Measurements from ENCODE around the gene RTL5.

The RTL5 gene

DNA sequence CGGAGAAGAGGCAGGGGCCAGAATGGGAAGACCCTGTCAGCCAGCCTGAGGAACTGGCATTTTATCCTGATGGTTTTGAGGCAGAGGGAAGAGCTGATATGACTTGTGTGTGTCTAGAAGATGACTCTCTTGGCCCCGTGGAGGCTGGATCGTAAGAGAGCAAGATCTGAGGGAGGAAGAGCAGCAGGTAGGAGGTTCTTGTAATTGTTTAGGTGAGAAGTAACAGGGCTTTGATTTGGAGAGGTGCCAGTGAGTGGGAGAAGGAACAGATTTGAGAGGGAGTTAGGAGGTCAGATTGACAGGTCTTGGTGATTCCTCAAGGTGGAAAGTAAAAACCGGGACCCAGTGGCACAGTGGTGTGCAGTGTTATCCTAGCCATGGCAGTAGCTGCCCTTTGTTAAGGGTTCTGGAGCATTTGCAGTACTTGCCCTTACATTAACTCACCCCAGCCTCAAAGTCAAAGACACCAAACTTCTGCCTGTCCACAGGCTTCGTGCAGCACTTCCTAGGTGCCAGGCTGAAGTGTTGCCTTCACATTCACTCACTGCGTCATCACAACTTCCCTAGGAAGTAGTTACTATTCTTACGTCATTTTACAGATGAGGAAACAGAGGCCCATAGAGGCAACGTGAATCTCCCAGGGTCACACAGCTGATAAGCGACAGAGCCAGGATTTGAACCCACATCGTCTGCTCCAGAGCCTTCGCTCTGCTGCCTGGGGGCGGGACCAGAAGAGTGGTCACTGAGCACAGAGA lies 23.7 kb downstream of the RTL5 start:
- no peak for DNase-seq

DNA sequence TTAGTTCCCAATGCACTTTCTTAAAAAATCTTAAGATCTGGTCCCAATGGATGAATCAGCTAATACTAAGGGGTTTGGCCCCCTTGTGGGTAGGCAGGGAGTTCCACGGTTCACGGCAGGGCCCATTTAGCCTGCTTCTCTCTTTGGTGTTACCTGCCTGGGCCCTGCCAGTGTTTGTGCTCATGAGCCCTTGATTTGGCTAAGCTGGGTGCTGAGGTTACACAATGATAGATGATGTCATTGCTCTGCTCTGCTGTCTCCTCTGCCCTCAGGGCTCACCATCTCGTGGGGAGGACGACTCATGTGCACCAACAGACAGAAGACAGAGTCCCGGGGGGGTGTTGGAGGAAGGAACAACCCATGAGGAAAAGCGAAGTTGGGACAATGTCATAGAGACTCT lies 24.4 kb downstream of the RTL5 start:
- DNase-seq = no peak

DNA sequence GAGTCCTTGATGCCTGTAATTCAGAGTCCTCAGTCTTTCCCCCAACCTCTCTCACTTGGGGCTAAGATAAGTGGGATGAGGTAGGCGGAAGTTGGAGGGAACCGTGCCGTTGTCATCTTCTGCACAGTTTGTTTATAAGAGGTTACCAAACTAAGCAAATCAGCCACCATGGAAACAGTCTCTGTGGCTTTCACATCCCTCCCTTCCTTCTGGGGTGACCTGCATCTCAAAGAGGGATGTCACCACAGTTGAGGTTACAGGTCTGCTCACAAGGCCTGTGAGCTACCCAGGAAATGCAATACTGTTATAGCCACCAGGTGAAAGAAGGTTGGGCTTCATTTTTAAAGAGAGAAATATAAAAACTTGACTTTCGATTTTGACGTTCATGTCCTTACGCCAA lies 26.3 kb downstream of the RTL5 start:
- no peak for DNase-seq

DNA sequence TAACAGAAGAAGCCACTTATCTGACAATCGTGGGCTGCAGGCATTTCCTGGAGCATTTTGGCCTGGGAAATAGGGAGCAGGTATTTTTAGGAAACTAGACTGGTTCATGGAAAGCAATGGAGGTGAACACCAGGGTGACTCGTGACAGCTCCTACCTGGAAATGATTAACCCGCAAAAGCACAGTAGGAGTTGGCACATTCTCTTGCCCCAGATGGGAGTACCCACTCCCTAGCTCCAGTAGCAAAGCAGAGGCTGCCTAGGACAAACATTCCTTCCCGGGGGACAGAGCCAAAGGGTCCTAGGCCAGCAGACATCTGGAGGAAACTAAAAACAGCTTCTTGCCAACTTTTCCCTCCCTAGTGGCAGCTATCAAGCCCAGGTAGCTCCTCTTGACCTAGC lies 29.0 kb downstream of the RTL5 start:
- no peak for DNase-seq

DNA sequence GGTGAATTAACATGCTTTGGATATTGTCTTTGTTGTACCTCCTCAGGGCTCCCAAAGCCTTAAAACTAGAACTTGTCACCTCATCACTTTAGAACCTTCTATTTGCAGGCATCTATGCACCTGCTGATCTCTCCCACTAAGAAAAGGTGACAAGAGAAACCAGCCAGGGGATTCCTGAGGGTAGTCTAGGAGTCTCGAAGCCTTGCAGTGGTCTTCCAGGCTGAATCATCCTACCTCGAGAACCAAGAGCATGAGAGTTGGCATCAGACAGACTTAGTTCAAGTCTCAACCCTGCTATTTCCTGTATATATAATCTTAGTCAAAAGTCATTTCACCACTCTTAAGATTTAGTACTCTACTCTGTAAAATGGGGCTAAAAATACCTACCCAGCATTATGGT lies 29.6 kb downstream of the RTL5 start:
- DNase-seq = no peak

DNA sequence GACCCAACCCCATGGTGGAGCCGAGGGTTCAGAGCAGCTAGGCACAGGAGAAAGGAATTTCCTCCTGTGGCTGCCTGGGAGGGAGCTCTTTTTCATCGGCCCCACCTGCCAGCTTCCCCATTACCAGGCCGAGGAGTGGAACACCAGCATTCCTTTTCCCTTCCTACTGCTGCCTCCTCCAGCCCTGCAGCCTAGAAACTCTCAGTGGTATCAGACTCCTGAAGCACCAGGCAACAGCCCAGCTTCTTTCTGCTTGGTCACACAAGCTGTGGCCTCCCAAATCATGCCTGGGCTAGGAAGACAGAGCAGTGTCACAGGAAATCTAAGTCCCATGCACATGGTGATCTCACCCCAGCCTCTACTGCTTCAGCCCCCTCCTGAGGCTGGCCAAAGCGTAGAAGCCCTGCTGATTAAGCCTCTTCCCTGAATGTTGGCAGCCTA lies 30.1 kb downstream of the RTL5 start:
- DNase-seq = no peak

DNA sequence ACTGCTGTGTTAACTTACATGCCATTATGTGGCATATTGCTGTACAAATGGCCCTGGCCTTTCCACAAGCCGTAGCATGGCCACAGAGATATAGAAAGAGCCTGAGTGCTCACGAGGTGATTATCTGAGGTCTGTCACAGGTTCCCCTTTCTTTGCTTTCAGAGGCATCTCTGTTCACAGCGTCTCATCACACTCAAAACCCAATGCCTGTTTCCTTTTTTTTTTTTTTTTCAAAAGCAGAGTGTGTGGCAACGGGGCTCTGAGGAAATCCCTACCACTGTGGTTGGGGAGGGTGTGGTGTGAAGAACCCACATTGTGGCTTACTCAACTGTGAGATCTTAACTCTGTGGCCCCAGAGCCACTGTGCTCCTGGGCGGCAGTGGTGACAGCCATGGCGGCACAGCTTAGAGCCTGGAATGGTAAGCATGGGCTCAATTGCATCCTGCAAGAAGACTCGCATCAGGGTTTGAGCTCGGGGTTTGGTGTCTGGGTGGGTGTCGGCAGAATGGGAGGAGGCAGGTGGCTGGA lies 30.8 kb downstream of the RTL5 start:
- no peak for DNase-seq

DNA sequence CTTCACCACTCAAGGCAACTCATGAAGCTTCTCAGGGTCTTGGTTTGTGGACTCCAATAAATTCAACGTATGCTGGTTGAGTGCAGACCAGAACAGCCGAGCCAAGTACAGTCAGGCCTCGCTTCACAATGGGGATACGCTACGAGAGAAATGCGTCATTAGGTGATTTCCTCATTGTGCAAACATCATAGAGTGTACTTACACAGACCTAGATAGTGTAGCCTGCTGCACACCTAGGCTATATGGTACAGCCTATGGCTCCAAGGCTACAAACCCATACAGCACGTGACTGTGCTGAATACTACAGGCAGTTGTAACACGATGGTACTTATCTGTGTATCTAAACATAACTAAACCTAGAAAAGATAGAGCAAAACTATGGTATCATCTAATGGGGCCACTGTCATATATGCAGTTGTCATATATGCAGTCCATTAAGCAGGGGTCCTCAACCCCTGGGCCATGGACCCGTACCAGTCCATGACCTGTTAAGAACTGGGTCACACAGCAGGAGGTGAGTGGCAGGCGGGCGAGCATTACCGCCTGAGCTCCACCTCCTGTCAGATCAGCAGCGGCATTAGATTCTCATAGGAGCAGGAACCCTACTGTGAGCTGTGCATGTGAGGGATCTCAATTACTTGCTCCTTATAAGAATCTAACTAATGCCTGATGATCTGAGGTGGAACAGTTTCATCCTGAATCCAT lies 31.5 kb downstream of the RTL5 start:
- DNase-seq = no peak

DNA sequence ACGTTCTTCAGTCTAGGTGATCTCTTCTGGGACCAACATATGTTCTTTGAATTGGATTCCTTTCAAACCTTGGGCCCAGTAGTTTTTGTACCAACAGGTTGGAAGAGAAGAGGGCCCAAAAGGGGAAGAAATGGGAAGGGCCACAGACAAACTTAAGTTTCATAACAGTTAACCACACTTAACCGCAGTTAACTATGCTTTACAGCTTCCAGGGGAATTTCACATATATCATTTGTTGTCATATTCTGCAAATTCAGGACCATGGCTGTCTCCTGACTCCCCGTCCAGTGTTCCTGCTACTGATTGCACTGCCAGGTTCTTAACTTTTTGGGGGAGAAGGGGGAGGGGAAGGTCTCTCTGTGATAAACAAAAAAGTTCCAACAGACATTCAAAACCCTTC lies 34.6 kb downstream of the RTL5 start:
- no peak for DNase-seq

DNA sequence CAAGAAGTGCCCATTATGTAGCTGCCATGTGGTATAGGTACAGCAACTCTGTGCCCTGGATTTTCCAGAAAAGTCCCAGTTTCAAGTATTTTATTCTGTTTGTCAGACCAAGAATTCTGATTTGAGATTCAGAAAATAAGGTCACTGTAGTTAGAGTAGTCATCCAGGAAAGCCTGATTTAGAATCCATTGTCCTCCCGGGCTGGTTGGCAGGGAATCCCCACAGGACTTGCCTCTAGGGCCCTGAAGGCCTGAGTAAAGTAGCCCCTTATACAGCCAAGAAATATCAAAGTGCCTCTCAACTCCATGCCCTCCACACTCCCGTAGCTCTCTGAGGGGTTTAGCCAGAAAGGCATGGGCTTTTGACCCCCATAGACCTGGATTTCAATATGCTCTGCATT lies 36.3 kb downstream of the RTL5 start:
- DNase-seq = no peak

DNA sequence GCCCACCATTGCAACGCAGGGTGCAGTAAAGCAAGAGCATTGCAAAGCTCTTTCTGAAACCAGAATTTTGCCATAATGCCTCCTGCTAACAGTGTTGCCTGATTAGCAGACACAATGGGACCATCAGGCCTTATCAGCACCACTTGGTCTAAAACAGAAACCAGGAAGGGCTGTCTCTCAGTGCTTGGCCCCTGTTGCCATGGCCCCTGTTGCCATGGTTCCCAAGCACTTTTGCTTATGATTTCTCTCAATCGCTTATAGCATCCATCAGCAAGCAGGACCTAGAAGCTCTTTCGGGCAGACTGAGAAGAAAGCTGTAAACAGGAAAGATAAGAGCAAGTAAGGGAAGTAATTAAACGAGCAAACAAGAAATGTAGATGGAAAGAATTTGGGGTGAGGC lies 36.8 kb downstream of the RTL5 start:
- DNase-seq = no peak

DNA sequence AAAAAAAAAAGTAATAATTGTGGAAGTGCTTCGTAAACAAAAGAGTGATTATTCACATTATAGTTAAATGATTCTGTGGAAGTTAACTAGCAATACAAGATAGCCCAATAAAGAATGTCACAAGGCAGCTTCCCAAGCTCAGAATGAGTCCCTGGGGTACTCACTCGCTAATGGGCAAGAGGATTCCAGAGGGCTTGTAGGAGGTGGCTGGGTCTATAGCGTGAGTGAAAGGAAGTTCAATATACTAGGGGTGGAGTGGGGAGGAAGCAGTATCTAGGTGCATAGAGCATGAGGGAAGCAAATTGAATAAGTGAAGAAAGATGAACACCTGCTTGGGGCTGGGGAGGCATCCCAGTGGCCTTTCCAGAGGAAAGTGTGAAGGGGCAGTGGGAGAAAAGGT lies 42.5 kb downstream of the RTL5 start:
- no peak for DNase-seq

DNA sequence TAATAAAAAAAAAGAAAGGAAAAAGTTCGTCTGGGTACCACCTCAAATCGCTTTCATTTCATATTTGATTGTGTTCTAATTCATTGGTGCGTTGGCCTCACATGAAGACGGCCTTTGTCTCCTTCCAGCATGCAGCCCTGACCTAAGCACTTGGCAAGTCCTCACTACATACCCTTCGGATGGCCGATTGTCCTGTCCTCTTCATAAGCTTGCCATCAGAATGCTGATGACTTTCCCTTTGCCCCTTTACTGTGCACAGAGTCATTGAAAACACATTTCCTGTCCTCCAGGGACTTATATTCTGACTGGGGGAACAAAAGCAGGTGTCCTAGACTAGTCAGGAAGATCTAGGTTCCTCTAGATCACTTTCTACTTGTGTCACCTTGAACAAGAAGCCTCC lies 43.0 kb downstream of the RTL5 start:
- DNase-seq = no peak

DNA sequence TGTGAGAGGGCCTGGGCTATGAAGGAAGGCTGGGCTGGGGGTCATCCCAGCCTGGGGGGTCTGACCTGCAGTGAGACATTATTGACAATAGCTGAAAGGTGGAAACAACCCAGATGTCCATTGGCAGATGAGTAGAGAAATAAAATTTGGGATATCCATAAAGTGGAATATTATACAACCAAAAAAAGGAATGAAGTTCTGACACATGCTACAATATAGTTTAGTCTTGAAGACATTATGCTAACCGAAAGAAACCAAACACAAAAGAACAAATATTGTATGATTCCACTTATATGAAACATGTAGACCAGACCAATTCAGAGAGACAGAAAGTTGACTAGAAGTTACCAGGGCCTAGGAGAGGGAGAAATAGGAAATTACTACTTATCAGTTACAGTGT lies 44.7 kb downstream of the RTL5 start:
- no peak for DNase-seq

DNA sequence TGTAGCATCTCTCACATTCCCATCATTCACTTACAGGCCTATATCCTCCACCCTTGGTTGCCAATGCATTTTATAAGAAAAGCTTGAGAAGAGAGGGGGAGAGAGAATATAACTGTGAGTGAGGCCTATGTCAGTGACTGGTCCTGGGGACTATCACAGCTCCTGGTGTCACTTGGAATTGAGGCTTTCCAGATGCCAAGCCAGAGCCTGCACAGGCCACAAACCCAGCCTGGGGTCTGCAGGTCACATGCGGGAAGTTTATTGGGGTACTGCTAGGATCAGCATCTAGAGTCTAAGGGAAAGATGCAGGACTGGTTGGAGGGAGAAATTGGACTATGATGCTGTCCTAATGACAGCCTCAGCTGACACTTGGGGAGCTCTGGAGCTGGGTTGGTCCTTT lies 47.6 kb downstream of the RTL5 start:
- DNase-seq = no peak

DNA sequence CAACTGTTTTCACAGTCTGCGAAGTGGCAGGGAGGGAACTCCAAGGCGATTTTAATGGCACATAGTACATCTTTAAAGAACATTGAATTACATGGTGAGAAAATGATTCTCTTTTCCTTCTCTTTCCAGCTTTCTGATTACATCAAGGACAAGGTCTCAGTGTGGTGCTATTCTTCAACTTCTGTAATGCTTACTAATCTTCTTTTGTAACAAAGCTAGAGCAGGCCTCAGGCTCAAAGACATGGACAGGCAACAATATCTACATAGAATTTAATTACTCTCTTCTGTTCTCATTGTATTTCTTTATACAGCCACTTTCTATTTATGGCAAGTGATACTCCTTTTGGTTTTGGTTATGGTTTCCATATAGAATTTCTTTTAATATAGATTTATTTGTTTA lies 48.4 kb downstream of the RTL5 start:
- DNase-seq = no peak

DNA sequence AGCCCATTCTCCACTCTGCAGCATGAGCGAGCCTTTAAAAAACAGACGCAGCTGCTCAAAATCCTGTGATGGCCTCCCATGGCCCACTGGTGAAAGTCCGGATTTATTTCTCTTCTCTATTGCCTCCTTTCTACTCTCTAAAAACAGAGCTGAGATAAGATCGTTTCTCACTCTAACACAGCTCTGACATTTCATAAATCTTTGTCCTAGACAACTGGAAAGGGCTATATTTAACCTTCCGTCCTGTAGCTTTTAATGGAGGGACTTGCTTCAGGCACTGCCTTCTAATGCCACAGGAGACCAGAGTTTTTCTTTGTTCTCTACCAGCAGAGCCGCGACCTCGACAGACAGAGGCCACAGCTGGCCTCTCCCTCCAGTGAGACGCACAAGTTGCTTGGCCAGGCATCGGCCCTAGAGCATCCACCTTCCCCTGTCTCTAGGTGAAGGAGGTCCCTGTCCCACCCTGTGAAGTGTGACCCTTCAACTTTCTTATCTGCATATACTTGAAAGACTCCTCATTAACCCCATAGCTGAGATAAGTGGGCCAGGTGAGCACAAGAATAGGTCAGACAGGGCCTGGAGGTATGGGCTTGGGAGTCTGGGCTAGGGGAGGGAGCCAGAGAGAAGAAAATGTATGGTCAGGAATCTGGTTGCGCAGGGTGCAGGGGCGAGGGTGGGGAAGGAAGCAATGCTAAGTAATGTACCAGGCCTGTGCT lies 50.0 kb downstream of the RTL5 start:
- DNase-seq = no peak

DNA sequence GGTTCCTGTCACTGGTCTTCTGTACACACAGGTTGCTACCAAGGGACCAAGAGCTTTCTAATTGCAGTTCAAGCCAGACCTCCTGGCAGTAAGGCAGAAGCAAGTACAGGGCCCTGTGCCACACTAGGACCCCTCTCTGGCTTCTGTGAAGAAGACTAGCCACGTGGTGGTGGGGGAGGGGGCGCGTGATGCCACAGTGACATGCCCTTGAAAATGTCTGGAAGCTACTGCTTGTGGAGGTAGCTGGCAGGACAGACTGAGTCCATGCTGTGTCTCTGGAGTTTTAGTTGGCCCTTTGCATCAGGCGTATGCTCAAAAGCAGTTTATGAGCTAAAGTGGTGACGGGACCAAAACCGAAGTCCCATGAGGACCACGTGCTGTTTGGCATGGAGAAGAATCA lies 50.9 kb downstream of the RTL5 start:
- no peak for DNase-seq

DNA sequence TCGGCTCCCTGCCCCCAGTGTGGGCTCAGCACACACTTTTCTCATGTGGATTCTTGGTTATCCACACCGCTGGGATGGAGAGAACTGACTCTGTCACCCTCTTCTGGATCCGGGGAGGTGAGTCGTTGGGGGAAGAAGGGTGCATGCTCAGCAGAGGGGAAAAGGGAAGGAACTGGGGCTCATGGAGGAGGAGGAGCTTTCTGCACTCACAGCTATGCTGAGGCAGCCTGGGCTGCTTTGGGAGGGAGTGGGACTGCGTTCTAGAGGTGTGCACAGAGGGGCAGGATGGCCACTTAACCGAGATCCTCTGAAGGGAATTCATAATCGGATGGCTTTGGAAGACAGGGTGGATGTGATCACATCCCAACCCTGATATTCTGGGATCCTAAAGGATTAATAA lies 51.6 kb downstream of the RTL5 start:
- no peak for DNase-seq

DNA sequence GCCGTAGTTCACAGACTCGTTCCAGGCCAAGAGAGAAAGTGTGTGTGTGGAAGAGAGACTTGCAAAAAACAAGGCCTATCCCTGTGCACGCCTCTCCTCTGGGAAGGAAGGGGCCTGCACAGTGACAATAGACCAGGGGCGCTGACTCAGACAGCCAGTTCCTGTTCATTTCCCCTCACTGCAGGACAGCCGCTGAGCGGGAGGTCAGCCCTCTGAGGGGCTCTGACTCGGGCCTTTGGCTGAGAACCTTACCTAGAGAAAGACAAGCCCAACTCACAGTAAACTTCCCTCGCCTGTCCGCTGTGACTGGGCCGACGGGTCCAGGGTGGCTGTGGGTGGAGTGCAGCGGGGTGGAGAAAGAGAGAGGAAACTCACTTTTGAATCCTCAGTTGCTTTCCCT lies 52.1 kb downstream of the RTL5 start:
- DNase-seq = no peak

DNA sequence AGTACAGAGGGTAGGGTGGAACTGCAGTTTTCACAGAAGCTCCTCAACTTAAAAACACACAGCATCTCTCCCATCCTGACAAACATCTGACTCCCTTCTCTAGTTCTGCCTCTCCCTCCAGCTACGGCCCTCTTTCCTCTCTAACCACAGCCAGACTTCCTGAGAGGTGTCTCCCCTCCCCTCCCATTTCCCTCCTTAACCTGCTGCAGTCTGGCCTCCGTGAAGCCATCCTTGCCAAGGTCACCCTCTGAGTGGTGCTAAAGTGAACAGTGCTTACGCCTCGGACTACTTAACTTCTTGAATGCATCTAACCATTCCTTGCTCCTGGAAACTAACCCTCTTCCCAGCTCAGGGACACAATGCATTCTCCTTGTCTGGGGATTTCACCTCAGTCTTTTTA lies 53.3 kb downstream of the RTL5 start:
- no peak for DNase-seq
